Stimulated activated CD4-positive, alpha-beta T cell treated with anti-CD3 and anti-CD28 coated beads, Interleukin-2, amount 100 ng/mL, for 4 hours (primary cell): ENCODE results near the gene MAP2K7.
"Not testable (repeated sequence)": the region's sequence is repeated elsewhere in the genome, so short reads cannot be mapped to it uniquely, and the experiment has no call there.

Source experiments
- DNase-seq: peaks from one replicate; pipeline ENCODE4 v3.0.0-alpha.2; 2020; ENCODE audit warnings: low read depth

The MAP2K7 gene

GRCh38 chr19:7903244-7904073 lies at the start of gene MAP2K7:
TSS of gene MAP2K7 (plus strand) at chr19:7903877. CDS start at chr19:7903945, 68 bp downstream.
- DNase-seq, result peak; percentile 100

GRCh38 chr19:7855426-7856108 lies 48.1 kb upstream of the MAP2K7 start:
- no peak for DNase-seq

- no peak for DNase-seq
Observed at GRCh38 chr19:7856109-7856591, 47.5 kb upstream of the MAP2K7 start.

DNA sequence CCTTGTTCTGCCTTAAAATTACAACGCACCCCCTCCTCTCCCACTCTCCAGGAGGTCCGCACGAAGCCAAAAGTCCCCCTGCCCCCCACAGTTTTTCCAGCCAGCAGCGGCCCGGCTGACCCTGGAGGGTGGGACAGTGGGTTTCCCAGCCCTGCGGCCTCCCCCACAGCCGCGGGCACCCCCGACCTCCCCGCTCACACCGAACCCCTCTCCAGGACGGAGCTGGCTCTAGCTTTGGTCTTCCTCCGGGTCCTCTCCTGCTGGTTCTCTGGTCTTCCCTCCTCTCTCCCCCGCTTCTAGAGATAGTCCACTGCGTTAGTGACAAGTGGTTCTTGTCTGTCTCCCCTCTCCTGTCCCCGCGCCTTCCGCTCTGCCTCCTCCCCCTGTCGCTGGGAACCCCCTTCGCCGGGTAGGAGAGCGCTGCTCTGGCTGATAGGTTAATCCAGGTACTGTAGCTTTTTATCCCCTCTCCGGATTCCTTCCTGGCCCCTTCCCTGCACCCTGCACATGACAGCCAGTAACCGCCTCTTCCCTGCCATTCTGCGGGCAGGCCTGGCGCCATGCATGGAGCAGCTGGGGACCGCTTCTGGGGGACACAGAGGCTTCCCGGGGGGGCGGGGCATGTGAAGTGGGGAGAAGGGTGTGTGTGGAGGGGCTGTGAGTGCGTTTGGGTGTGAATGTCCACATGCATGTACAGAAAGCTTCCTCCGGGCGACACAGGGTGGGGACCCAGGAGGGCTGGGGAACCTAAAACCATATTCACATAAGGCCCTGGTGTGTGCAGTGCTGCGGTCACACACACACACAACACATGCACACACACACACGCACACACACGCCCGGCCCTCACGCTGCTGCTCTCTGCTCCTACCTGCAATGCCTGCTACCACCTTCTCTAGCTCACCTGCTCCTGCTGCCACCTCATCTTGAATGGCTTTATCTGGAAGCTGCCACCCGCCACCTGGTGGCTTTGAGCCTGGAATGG lies 46.7 kb upstream of the MAP2K7 start:
- no peak for DNase-seq

- no peak for DNase-seq
Observed at GRCh38 chr19:7857727-7858108, 46.0 kb upstream of the MAP2K7 start.

DNA sequence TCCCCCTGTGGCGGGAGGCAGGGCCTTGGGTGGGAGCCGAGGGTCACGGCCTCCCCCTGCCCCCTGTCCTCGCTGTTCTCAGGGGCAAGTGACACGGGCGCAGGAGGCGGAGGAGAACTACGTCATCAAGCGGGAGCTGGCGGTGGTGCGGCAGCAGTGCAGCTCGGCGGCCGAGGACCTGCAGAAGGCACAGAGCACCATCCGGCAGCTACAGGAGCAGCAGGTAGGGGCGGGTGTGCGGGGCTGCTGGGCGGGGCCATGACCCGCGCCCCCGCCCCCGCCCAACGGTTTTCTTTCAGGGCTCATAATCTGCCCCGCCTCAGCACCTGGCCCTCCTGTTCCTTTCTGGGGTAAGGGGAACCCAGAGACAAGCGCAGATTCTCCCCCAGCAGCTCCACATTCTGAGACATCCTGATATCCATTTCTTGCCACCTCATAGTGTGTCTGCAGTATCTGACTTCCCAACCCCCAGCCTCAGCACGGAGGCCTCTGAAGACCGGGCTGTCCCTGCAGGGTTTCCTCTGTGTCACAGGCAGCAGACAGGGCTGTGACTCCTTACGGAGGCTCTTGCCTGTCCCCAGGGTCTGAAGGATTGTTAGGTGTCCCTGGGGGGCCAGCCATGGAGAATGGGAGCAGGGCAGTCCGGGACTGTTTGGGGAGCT lies 45.4 kb upstream of the MAP2K7 start:
- no peak for DNase-seq

- DNase-seq, result not testable (repeated sequence)
Observed at GRCh38 chr19:7859087-7859486, 44.6 kb upstream of the MAP2K7 start.

DNA sequence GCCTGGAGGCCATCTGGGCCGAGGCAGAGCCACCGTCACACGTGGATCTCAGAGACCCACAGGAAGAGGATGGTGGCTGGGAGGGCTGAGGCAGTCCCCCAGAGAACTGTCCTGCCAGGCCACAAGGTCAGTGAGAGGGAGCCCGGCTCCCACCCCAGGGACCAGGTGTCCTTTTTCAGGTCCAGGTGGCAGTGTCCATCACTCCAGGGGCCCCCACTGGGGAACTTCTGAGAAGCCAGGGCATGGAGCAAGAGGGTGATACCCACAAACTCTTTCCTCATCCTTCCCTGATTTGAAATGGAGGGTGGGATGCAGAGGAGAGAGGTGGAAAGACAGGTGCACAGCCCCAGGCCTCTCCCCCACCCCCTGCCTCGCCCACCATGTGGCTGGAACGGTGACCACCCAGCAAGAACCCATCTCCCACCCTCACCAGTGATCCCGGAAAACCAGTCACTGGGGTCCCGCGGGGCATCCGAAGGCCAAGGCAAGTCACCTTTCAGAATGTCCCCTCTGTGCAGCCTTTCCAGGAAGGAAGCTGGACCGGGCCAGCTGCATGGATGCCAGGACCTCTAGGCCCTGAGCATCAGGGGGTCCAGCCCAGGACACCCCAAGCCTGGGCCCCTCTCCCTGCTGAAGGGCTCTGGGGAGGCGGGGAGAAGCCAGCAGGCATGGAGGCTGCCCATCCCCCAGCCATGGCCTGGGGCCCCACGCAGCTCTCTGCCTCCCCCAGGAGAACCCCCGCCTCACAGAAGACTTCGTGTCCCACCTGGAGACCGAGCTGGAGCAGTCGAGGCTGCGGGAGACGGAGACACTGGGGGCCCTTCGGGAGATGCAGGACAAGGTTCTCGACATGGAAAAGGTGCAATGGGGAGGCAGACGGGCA lies 43.6 kb upstream of the MAP2K7 start:
- DNase-seq, result no peak

DNA sequence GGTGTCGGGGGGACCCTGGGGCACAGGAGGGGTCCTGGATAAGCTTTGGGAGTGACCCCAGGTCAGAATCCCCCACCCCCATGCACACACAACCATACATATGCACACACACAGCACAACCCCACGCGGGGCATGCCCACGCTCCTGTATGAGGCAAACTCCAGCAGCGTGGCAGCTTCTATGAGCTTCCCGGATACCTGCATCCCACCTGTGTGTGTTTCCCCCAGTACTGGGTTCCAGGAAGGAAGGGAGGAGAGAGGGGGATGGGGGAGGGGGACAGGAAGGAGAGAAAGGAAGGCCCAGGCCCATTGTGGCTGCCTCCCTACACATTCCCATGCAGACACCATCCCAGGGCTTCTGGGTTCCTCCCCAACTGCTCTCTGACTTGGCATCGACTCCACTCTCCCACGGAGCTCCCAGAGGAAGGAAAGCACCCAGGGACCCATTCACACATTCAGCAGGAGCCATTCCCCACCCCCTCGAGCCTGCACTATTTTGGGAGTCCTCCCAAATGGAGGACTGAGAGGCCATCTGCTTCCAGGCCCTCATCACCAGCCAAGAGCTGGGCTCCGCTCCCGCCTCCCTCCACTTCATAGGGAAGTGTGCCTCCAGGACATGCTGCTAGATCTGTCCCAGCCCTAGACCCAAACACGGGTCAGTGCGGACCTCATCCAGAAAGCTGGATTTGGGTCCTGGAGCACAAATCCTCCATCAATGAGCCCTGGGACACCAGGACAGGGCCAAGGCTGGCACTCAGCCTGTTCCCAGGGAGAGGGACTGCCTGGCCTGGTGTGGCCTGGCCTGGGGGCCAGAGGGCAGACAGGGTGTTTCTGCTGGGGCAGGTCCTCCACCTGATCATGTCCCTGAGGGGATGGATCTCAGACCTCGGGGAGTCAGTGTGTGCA lies 42.7 kb upstream of the MAP2K7 start:
- no peak for DNase-seq

DNA sequence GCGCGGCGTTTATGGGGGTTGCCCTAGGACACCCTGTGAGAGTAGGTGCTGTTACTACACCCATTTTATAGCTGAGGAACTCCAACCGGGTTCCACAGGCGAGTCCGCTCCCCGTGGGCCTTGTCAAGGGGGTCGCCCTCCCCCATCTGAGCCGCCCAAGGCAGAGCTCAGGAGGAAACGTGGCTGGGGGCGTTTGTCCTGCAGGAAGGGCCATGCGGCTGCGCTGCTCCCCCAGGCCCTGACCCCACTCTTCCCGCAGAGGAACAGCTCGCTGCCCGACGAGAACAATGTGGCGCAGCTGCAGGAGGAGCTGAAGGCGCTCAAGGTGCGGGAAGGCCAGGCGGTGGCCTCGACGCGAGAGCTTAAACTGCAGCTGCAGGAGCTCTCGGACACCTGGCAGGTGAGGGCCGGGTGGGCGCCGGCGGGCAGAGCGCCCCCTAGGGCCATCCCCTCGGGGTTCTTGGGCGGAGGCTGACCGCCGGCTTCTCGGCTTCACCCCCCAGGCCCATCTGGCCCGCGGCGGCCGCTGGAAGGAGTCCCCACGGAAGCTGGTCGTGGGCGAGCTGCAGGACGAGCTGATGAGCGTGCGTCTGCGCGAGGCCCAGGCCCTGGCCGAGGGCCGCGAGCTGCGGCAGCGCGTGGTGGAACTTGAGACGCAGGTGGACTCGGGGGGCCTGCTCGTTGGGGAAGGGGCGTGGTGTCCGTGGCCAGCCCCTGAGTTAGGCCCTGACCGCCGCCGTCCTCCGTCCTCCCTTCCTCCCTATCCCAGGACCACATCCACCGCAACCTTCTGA lies 41.9 kb upstream of the MAP2K7 start:
- no peak for DNase-seq

GRCh38 chr19:7862413-7862951 lies 41.2 kb upstream of the MAP2K7 start:
- DNase-seq, result peak; percentile 72

DNA sequence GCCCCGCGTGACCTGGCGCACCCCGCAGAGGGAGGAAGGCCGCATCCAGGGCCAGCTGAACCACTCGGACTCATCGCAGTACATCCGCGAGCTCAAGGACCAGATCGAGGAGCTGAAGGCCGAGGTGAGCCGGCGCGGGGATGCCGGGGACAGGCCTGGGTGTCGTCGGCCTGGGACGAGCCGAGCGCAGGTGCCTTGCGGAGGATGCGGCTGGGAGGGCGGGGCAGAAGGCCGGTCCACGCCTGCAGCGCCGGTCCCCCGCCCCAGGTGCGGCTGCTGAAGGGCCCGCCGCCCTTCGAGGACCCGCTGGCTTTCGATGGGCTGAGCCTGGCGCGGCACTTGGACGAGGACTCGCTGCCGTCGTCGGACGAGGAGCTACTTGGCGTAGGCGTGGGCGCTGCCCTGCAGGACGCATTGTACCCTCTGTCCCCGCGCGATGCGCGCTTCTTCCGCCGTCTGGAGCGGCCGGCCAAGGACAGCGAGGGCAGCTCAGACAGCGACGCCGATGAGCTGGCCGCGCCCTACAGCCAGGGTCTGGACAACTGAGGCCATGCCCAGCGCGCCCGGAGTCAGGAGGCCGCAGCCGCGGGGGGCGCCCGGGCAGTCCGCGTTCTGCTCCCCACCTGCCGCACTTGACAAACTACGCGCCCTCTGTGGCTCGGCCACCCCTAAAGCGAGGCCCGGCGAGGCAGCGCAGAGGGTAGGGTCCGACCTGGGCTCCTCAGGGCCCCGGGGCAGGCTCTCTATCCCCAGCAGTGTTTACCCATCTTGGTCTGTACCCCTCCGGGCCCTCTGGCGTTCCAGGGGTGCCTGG lies 40.3 kb upstream of the MAP2K7 start:
- no peak for DNase-seq

GRCh38 chr19:7863971-7864689 lies 39.5 kb upstream of the MAP2K7 start:
- no peak for DNase-seq

GRCh38 chr19:7864690-7865074 lies 39.0 kb upstream of the MAP2K7 start:
- no peak for DNase-seq

DNA sequence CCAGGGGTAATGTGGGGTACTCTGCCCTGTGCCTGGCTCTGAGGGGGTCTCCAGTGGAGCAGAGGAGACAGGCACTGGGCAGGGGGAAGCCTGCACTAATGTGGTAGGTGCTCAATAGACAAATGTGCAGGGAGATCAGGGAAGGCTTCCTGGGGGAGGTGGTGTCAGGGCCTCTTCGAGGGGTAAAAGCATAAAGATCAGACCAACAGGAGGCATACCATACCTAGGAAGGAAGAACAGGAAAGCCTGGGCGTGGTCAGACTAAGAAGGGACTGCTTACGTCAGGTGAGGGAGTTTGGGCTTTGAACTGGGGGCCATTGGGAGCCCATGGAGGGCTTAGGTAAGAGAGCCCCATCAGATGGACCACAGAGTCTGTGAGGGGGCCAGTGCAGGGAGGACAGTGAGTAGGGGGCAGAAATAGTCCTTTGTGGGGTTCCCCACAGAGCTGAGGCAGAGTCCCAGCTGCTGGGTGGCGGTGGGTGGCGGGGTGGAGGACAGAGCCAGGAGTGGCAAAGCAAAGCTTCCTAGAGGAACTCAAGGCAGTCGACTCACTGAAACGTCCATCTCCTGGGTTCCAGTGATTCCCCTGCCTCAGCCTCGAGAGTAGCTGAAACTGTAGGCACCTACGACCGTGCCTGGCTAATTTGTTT lies 38.3 kb upstream of the MAP2K7 start:
- no peak for DNase-seq

DNA sequence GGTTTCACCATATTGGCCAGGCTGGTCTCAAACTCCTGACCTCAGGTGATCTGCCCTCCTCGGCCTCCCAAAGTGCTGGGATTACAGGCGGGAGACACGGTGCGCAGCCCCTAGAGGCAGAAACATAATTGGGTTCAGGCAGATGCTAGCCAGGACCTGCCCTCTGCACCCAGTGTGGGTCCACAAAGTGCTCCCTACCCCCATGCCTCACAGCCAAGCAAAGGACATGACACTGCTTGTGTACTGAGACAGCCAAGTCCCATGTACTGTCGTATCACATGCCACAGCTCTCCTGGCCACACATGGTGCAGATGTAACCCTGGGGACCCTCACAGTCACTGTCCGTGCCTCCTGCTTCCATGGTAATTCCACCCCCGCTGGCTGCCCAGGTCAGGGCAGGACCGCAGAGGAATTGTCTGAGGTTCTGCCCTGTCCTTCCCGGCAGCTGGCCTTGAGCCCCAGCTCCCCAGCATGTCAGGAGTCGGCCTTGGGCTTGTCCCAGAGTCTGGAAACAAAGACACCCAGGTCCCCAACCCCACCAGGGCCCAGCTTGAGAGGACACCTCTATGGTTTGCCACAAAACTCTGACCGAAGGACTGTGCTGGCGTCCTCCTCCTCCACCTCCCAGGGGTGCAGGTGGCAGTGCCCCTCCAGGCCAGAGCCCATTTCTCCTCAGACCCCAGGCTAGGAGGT lies 37.1 kb upstream of the MAP2K7 start:
- no peak for DNase-seq
